ENCODE data around the gene SYT2. TPM values are rescaled to one million over a fixed set of nuclear protein-coding genes. Genes with fewer than 3 reads are reported as not detected.

Gene SYT2
- total and polyA plus RNA-seq, 11 donors: 0.03 to 0.09 (median 0.06) TPM; not detected in 6

- no peaks in the 10 kb centered on the region for H3K9me3 ChIP-seq
- TF ChIP-seq CTCF (IDR thresholded peaks at IDR 0.05) (no peak), POLR2A (IDR thresholded peaks at IDR 0.05) (no peak)
- no peak overlapping the region for H3K4me3 ChIP-seq
- DNase-seq (no peak), ATAC-seq (no peak)
- no peaks in the 10 kb centered on the region for H3K36me3 ChIP-seq
- H3K4me1 ChIP-seq: no peaks in the 10 kb centered on the region
- peaks cover 0 to 96% (median 0%) of the 10 kb centered on the region in 9 donors for H3K27me3 ChIP-seq
- 65 to 75% (median 67%) methylated on average over 6 of the region's 6 CpGs for WGBS, 4 donors
- H3K27ac ChIP-seq: no peak overlapping the region
- intact Hi-C loops (cut with DNase I): no loop called here
Measured at GRCh38 chr1:202654079-202654478, 56.2 kb downstream of the SYT2 start.

GRCh38 chr1:202649553-202650392 lies 60.5 kb downstream of the SYT2 start:
- intact Hi-C loops (cut with DNase I): no loop called here
- Histone ChIP-seq H3K4me1 (no peaks in the 10 kb centered on the region), H3K36me3 (no peaks in the 10 kb centered on the region), H3K27ac (no peak overlapping the region), H3K4me3 (no peak overlapping the region), H3K27me3 (peaks cover 0 to 99% (median 0%) of the 10 kb centered on the region in 9 donors), H3K9me3 (no peaks in the 10 kb centered on the region)
- TF ChIP-seq CTCF (IDR thresholded peaks at IDR 0.05) (no peak), POLR2A (IDR thresholded peaks at IDR 0.05) (no peak)
- no peak for DNase-seq
- WGBS, 4 donors: 53 to 68% (median 59%) methylated on average over 14 to 15 of the region's 15 CpGs
- no peak for ATAC-seq

- WGBS, 4 donors: 80 to 85% (median 81%) methylated on average over 2 of the region's 2 CpGs
- intact Hi-C loops (cut with DNase I): no loop called here
- DNase-seq (no peak), ATAC-seq (no peak)
- peaks cover 0 to 7% (median 2%) of the 10 kb centered on the region in 12 donors for H3K4me1 ChIP-seq
- TF ChIP-seq CTCF (IDR thresholded peaks at IDR 0.05) (no peak), POLR2A (IDR thresholded peaks at IDR 0.05) (no peak)
- H3K4me3 ChIP-seq: no peak overlapping the region
- H3K27ac ChIP-seq: no peak overlapping the region
- no peaks in the 10 kb centered on the region for H3K36me3 ChIP-seq
- peaks cover 3 to 99% (median 10%) of the 10 kb centered on the region in 9 donors for H3K27me3 ChIP-seq
- H3K9me3 ChIP-seq: no peaks in the 10 kb centered on the region
Measured at GRCh38 chr1:202648605-202649226, 61.5 kb downstream of the SYT2 start.

GRCh38 chr1:202645097-202645476 lies 65.2 kb downstream of the SYT2 start:
- H3K36me3 ChIP-seq: no peaks in the 10 kb centered on the region
- 28 to 55% (median 44%) methylated on average over 6 of the region's 6 CpGs for WGBS, 4 donors
- no peak overlapping the region for H3K4me3 ChIP-seq
- DNase-seq (no peak), ATAC-seq (no peak)
- H3K27ac ChIP-seq: no peak overlapping the region
- TF ChIP-seq POLR2A (IDR thresholded peaks at IDR 0.05) (no peak), CTCF (IDR thresholded peaks at IDR 0.05) (no peak)
- H3K4me1 ChIP-seq: peaks cover 0 to 22% (median 13%) of the 10 kb centered on the region in 12 donors
- H3K9me3 ChIP-seq: no peaks in the 10 kb centered on the region
- H3K27me3 ChIP-seq: peaks cover 16 to 95% (median 28%) of the 10 kb centered on the region in 9 donors
- intact Hi-C loops (cut with DNase I): no loop called here

Data from heart left ventricle (tissue), 16 donors.